Measurements from ENCODE around the gene GSC2.
A peak's percentile ranks its signal among the peaks of the same experiment; 100 is the strongest.

Gene GSC2

GRCh38 chr22:19148417-19149046 is 1.6 kb downstream of the GSC2 start:
- no peak overlapping the region for H3K4me3 ChIP-seq (ENCODE audit: low read length)
- TF ChIP-seq CTCF (conservative IDR thresholded peaks at IDR 0.05; ENCODE audit: low read length): no peak

GRCh38 chr22:19147195-19147780 is 2.8 kb downstream of the GSC2 start:
- DNase-seq (ENCODE audit: low read depth): no peak
- H3K4me3 ChIP-seq (ENCODE audit: low read length): no peak overlapping the region
- TF ChIP-seq CTCF (conservative IDR thresholded peaks at IDR 0.05; ENCODE audit: low read length): no peak

More at GRCh38 chr22:19148417-19149046, 1.6 kb downstream of the GSC2 start:
- no peak for DNase-seq (ENCODE audit: low read depth)

- no peak for DNase-seq (ENCODE audit: low read depth)
- TF ChIP-seq CTCF (conservative IDR thresholded peaks at IDR 0.05; ENCODE audit: low read length): no peak
- no peak overlapping the region for H3K4me3 ChIP-seq (ENCODE audit: low read length)
Measured at GRCh38 chr22:19146215-19146968, 3.7 kb downstream of the GSC2 start.

- DNase-seq (ENCODE audit: low read depth): peak; percentile 15
- H3K4me3 ChIP-seq (ENCODE audit: low read length): peak overlapping the region; percentile 98
- TF ChIP-seq CTCF (conservative IDR thresholded peaks at IDR 0.05; ENCODE audit: low read length): no peak
Measured at GRCh38 chr22:19143967-19144400, 6.1 kb downstream of the GSC2 start.

- H3K4me3 ChIP-seq (ENCODE audit: low read length): peak overlapping the region; percentile 18; the same call in 1 of the 2 replicates
- no peak for TF ChIP-seq CTCF (conservative IDR thresholded peaks at IDR 0.05; ENCODE audit: low read length)
- no peak for DNase-seq (ENCODE audit: low read depth)
Measured at GRCh38 chr22:19143212-19143611, 6.9 kb downstream of the GSC2 start.

- no peak overlapping the region for H3K4me3 ChIP-seq (ENCODE audit: low read length)
- no peak for TF ChIP-seq CTCF (conservative IDR thresholded peaks at IDR 0.05; ENCODE audit: low read length)
Measured at GRCh38 chr22:19142394-19142793, 7.7 kb downstream of the GSC2 start.

More at GRCh38 chr22:19142394-19142793, 7.7 kb downstream of the GSC2 start:
- no peak for DNase-seq (ENCODE audit: low read depth)
